HepG2 (cell line): Measurements from ENCODE around the gene LUZP1. TPM values are rescaled to one million over a fixed set of nuclear protein-coding genes. Genes with fewer than 3 reads are reported as not detected.

ENCODE experiments used
- MIER2 ChIP-seq: IDR thresholded peaks from 2 replicates; pipeline ENCODE4 v1.6.1; 2016; ENCODE audit warnings: missing biosample characterization, missing genetic modification reagents
- MTF1 ChIP-seq: sonication (generic); formaldehyde crosslinking; IDR thresholded peaks from 2 replicates; pipeline ENCODE4 v1.5.0; 2020; ENCODE audit warnings: missing genetic modification reagents
- RNF2 ChIP-seq: fragments of 450-650 bp; conservative IDR thresholded peaks from 2 replicates; pipeline ENCODE4 v1.6.1; 2016; ENCODE audit warnings: low read depth
- SAP130 ChIP-seq: IDR thresholded peaks from 2 replicates; pipeline ENCODE4 v1.6.1; 2016; ENCODE audit warnings: low read depth
- TOPORS ChIP-seq: sonication (generic); formaldehyde crosslinking; IDR thresholded peaks from 2 replicates; pipeline ENCODE4 v1.8.0; 2023; ENCODE audit warnings: mild to moderate bottlenecking, missing genetic modification reagents
- ZNF292 ChIP-seq: sonication (generic); formaldehyde crosslinking; IDR thresholded peaks from 2 replicates; pipeline ENCODE4 v1.8.1; 2022; ENCODE audit warnings: mild to moderate bottlenecking, low read depth, missing genetic modification reagents, borderline replicate concordance
- ZNF501 ChIP-seq: sonication (generic); formaldehyde crosslinking; IDR thresholded peaks from 2 replicates; pipeline ENCODE4 v1.5.1; 2020; ENCODE audit warnings: mild to moderate bottlenecking, moderate library complexity, missing genetic modification reagents
- ZNF546 ChIP-seq: sonication (generic); formaldehyde crosslinking; conservative IDR thresholded peaks from 2 replicates; pipeline ENCODE4 v1.8.1; 2023; ENCODE audit warnings: mild to moderate bottlenecking, missing genetic modification reagents
- ZNF670 ChIP-seq: sonication (generic); formaldehyde crosslinking; IDR thresholded peaks from 2 replicates; pipeline ENCODE4 v1.8.0; 2022; ENCODE audit warnings: mild to moderate bottlenecking, missing genetic modification reagents, borderline replicate concordance
- ZNF792 ChIP-seq: IDR thresholded peaks from 2 replicates; pipeline ENCODE4 v1.6.1; 2016
- polyA plus RNA-seq, 8 experiments: library from polyadenylated mRNA; depleted of rRNA in 3 of 8; stranded (reverse) in 7 of 8; unstranded in 1 of 8; fragments of >200 nt; fragmentation: Illumina TruSeq in 4 of 8; extraction: Trizol in 4 of 8; gene quantifications; 2 replicates each; pipeline versions ENCODE4 v1.2.1 to v1.2.3, GENCODE V29; 2011 to 2016; ENCODE audit warnings: low read depth in 4 of 8, missing spikeins in 1 of 8, mixed read lengths in 1 of 8; ENCODE audit not compliant: insufficient read depth in 1 of 8
- total RNA-seq, 5 experiments: library from RNA; depleted of rRNA; stranded (reverse); fragments of >200 nt; fragmentation: Illumina TruSeq; extraction: Trizol; gene quantifications; 2 replicates each; pipeline ENCODE4 v1.2.3, GENCODE V29; 2016; ENCODE audit warnings: low read depth in 1 of 5
- TF ChIP-seq, protein P1 (sequence below): sonication (generic); formaldehyde crosslinking; IDR thresholded peaks from 2 replicates; pipeline ENCODE4 v1.4.0; 2020; ENCODE audit warnings: missing genetic modification reagents
- TF ChIP-seq, protein P2 (sequence below): sonication (generic); formaldehyde crosslinking; IDR thresholded peaks from 2 replicates; pipeline ENCODE4 v1.8.0; 2023; ENCODE audit warnings: mild to moderate bottlenecking, missing genetic modification reagents
- TF ChIP-seq, protein P3 (sequence below): fragments of 450-650 bp; IDR thresholded peaks from 2 replicates; pipeline ENCODE4 v1.6.1; 2016
- TF ChIP-seq, protein P4 (sequence below): sonication (generic); formaldehyde crosslinking; IDR thresholded peaks from 2 replicates; pipeline ENCODE4 v1.9.0; 2022; ENCODE audit warnings: low read depth, missing genetic modification reagents
- TF ChIP-seq, protein P5 (sequence below): sonication (generic); formaldehyde crosslinking; IDR thresholded peaks from 2 replicates; pipeline ENCODE4 v1.5.0; 2020; ENCODE audit warnings: mild to moderate bottlenecking, missing genetic modification reagents

Gene LUZP1
- total and polyA plus RNA-seq, 2 of the 13 experiments (the other 11 are each of a cell fraction or from before 2014, with no cell fraction given), result 6.9 to 12.7 TPM

DNA sequence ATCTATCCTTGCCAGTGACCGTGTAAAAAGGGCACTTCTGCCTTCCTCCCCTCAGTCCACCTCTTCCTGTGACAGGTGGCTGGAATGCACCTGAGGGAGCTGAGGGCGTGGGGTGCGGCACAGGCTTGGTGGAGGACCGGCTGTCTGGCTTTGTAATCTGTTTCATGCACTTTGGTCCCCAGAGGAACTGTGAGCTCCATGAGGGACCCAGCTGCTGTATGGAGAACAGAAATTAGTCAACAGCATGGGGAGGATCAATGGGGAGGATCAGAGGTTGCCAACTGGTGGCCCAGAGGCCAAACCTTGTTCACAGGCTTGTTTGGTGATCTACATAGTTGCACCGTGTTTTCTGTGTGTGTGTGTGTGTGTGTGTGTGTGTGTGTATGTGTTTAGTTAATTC lies 19.0 kb upstream of the LUZP1 start (continued):
- TF ChIP-seq ZNF792 (CRISPR knock-in tag), result peak; percentile 62; the same call in 1 of the 2 replicates
- TF ChIP-seq RNF2, result no peak
- TF ChIP-seq, protein P1, sequence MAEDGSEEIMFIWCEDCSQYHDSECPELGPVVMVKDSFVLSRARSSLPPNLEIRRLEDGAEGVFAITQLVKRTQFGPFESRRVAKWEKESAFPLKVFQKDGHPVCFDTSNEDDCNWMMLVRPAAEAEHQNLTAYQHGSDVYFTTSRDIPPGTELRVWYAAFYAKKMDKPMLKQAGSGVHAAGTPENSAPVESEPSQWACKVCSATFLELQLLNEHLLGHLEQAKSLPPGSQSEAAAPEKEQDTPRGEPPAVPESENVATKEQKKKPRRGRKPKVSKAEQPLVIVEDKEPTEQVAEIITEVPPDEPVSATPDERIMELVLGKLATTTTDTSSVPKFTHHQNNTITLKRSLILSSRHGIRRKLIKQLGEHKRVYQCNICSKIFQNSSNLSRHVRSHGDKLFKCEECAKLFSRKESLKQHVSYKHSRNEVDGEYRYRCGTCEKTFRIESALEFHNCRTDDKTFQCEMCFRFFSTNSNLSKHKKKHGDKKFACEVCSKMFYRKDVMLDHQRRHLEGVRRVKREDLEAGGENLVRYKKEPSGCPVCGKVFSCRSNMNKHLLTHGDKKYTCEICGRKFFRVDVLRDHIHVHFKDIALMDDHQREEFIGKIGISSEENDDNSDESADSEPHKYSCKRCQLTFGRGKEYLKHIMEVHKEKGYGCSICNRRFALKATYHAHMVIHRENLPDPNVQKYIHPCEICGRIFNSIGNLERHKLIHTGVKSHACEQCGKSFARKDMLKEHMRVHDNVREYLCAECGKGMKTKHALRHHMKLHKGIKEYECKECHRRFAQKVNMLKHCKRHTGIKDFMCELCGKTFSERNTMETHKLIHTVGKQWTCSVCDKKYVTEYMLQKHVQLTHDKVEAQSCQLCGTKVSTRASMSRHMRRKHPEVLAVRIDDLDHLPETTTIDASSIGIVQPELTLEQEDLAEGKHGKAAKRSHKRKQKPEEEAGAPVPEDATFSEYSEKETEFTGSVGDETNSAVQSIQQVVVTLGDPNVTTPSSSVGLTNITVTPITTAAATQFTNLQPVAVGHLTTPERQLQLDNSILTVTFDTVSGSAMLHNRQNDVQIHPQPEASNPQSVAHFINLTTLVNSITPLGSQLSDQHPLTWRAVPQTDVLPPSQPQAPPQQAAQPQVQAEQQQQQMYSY, result no peak
- peak; percentile 73; the same call in 1 of the 2 replicates for TF ChIP-seq TOPORS (CRISPR knock-in tag)
- peak; percentile 81 for TF ChIP-seq SAP130 (CRISPR knock-in tag)
- TF ChIP-seq, protein P2, sequence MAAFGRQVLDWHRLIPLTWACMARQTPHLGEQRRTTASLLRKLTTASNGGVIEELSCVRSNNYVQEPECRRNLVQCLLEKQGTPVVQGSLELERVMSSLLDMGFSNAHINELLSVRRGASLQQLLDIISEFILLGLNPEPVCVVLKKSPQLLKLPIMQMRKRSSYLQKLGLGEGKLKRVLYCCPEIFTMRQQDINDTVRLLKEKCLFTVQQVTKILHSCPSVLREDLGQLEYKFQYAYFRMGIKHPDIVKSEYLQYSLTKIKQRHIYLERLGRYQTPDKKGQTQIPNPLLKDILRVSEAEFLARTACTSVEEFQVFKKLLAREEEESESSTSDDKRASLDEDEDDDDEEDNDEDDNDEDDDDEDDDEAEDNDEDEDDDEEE (CRISPR knock-in tag), result no peak
- TF ChIP-seq, protein P3, sequence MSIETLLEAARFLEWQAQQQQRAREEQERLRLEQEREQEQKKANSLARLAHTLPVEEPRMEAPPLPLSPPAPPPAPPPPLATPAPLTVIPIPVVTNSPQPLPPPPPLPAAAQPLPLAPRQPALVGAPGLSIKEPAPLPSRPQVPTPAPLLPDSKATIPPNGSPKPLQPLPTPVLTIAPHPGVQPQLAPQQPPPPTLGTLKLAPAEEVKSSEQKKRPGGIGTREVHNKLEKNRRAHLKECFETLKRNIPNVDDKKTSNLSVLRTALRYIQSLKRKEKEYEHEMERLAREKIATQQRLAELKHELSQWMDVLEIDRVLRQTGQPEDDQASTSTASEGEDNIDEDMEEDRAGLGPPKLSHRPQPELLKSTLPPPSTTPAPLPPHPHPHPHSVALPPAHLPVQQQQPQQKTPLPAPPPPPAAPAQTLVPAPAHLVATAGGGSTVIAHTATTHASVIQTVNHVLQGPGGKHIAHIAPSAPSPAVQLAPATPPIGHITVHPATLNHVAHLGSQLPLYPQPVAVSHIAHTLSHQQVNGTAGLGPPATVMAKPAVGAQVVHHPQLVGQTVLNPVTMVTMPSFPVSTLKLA, result peak; percentile 44
- no peak for TF ChIP-seq MTF1
- TF ChIP-seq ZNF292 (CRISPR knock-in tag), result peak; percentile 99
- TF ChIP-seq, protein P4, sequence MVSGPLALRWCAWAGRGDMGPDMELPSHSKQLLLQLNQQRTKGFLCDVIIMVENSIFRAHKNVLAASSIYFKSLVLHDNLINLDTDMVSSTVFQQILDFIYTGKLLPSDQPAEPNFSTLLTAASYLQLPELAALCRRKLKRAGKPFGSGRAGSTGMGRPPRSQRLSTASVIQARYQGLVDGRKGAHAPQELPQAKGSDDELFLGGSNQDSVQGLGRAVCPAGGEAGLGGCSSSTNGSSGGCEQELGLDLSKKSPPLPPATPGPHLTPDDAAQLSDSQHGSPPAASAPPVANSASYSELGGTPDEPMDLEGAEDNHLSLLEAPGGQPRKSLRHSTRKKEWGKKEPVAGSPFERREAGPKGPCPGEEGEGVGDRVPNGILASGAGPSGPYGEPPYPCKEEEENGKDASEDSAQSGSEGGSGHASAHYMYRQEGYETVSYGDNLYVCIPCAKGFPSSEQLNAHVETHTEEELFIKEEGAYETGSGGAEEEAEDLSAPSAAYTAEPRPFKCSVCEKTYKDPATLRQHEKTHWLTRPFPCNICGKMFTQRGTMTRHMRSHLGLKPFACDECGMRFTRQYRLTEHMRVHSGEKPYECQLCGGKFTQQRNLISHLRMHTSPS (CRISPR knock-in tag), result 0 out of 2 replicates have a peak, but pooled peaks have one; percentile 65
- TF ChIP-seq ZNF546 (CRISPR knock-in tag), result 0 out of 2 replicates have a peak, but pooled peaks have one; percentile 46
- TF ChIP-seq, protein P5, sequence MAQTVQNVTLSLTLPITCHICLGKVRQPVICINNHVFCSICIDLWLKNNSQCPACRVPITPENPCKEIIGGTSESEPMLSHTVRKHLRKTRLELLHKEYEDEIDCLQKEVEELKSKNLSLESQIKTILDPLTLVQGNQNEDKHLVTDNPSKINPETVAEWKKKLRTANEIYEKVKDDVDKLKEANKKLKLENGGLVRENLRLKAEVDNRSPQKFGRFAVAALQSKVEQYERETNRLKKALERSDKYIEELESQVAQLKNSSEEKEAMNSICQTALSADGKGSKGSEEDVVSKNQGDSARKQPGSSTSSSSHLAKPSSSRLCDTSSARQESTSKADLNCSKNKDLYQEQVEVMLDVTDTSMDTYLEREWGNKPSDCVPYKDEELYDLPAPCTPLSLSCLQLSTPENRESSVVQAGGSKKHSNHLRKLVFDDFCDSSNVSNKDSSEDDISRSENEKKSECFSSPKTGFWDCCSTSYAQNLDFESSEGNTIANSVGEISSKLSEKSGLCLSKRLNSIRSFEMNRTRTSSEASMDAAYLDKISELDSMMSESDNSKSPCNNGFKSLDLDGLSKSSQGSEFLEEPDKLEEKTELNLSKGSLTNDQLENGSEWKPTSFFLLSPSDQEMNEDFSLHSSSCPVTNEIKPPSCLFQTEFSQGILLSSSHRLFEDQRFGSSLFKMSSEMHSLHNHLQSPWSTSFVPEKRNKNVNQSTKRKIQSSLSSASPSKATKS (CRISPR knock-in tag), result 0 out of 2 replicates have a peak, but pooled peaks have one; percentile 45
- TF ChIP-seq ZNF670 (CRISPR knock-in tag), result peak; percentile 91; the same call in 1 of the 2 replicates
- peak; percentile 72 for TF ChIP-seq ZNF501
- TF ChIP-seq MIER2 (CRISPR knock-in tag), result peak; percentile 67; the same call in 1 of the 2 replicates
